ENCODE measurements around the gene RAB9B. TPM values are rescaled to one million over a fixed set of nuclear protein-coding genes. Genes with fewer than 3 reads are reported as not detected.

Gene RAB9B
- total RNA-seq: 0.13 TPM in 1 of 2 replicates, not detected in the other

GRCh38 chrX:103831803-103832544, at the start of gene RAB9B:
Gene RAB9B (minus strand): TSS chrX:103832257. CDS start chrX:103825784, 6,473 bp downstream.

GRCh38 chrX:103776546-103776945, 55.5 kb downstream of the RAB9B start, which contains the start of gene PLP1:
Gene PLP1 (plus strand): TSS chrX:103776840. CDS start chrX:103776996, 156 bp downstream.

Other genes starting within 250 kb of the RAB9B start
- gene TCEAL4, start 246.7 kb downstream of the RAB9B start, total RNA-seq: 24.8 and 39.4 TPM in 2 replicates
- gene TCEAL3, start 224.3 kb downstream of the RAB9B start, total RNA-seq: 8.7 and 10.8 TPM in 2 replicates
- 10.3 and 22.7 TPM in 2 replicates for gene TCEAL1, start 203.3 kb downstream of the RAB9B start, total RNA-seq
- gene MORF4L2, start 145.6 kb downstream of the RAB9B start, total RNA-seq: 339 and 350 TPM in 2 replicates
- not detected in 2 replicates for gene TMEM31, start 121.3 kb downstream of the RAB9B start, total RNA-seq
- gene PLP1, start 55.4 kb downstream of the RAB9B start, total RNA-seq: 2.7 TPM in 1 of 2 replicates, not detected in the other
- 13.8 and 25.2 TPM in 2 replicates for gene TMSB15B, start 130.4 kb upstream of the RAB9B start, total RNA-seq
- not detected in 2 replicates for gene H2BW1, start 181.5 kb upstream of the RAB9B start, total RNA-seq
- gene H2BW2, start 207.7 kb upstream of the RAB9B start, total RNA-seq: not detected in 2 replicates
- 1.9 and 3.2 TPM in 2 replicates for gene TMSB15C, start 244.0 kb upstream of the RAB9B start, total RNA-seq